ENCODE results near the gene ADH7. TPM values are rescaled to one million over a fixed set of nuclear protein-coding genes. Genes with fewer than 3 reads are reported as not detected.

ADH7 gene
- total and polyA plus RNA-seq, 2 of the 4 experiments (the other 2 are of a cell fraction) = not detected

- POLR2A ChIA-PET (ENCODE audit: unreplicated experiment) = no interaction called here
- Histone ChIP-seq H3K27me3 (ENCODE audit: control insufficient read depth, insufficient read depth, low read length) (no peaks in the 10 kb centered on the region), H4K8ac (ENCODE audit: low read depth in 2 of 2, low read length in 2 of 2) (no peak overlapping the region), H3K18ac (ENCODE audit: low read depth, low read length) (no peak overlapping the region), H2BK15ac (ENCODE audit: low read depth, low read length) (no peak overlapping the region), H3K4me2 (ENCODE audit: low read depth, low read length) (no peak overlapping the region), H3K27ac (ENCODE audit: insufficient read depth, low read length) (no peak overlapping the region), H3K79me1 (ENCODE audit: low read depth in 1 of 2, low read length in 2 of 2) (no peaks in the 10 kb centered on the region), H4K5ac (ENCODE audit: low read depth, low read length) (no peak overlapping the region), H3K9ac (ENCODE audit: low read depth, low read length) (no peak overlapping the region), H3K4me1 (ENCODE audit: control insufficient read depth, insufficient read depth, low read length) (peaks cover 6% of the 10 kb centered on the region; the same call in 1 of the 2 replicates), H3K9me1 (ENCODE audit: insufficient read depth, low read length) (no peaks in the 10 kb centered on the region), H3K56ac (ENCODE audit: extremely low read depth, insufficient read depth, low read length) (no peak overlapping the region), H2BK20ac (ENCODE audit: low read depth, low read length) (no peak overlapping the region), H3K4me3 (ENCODE audit: insufficient read depth, low read depth, low read length) (no peak overlapping the region), H2AK9ac (replicated peaks; ENCODE audit: low read depth, low read length, poor library complexity) (no peak overlapping the region), H3K36me3 (ENCODE audit: control insufficient read depth, insufficient read depth, low read length) (no peaks in the 10 kb centered on the region), H2BK120ac (ENCODE audit: low read depth, low read length) (no peak overlapping the region), H2AK5ac (ENCODE audit: low read depth, low read length) (no peak overlapping the region), H2AFZ (replicated peaks; ENCODE audit: low read length, poor library complexity) (no peak overlapping the region), H3K23ac (ENCODE audit: low read depth, low read length) (no peak overlapping the region), H4K91ac (ENCODE audit: insufficient read depth, low read depth, low read length) (no peak overlapping the region), H3K9me3 (ENCODE audit: control insufficient read depth, insufficient read depth, low read length) (no peaks in the 10 kb centered on the region), H3K14ac (replicated peaks; ENCODE audit: low read depth, low read length) (no peak overlapping the region), H3K4ac (ENCODE audit: low read depth, low read length) (no peak overlapping the region), H4K20me1 (ENCODE audit: insufficient read depth, low read length) (no peaks in the 10 kb centered on the region), H2BK5ac (ENCODE audit: low read depth, low read length, poor library complexity, severe bottlenecking) (no peak overlapping the region)
- DNase-seq (no peak), ATAC-seq (ENCODE audit: low read depth) (no peak)
- WGBS, 2 experiments (ENCODE audit: extremely low coverage in 2 of 2, insufficient read length in 1 of 2) = no CpG with 5 or more reads among the region's 1 CpG
- TF ChIP-seq CHD1 (IDR thresholded peaks at IDR 0.05; ENCODE audit: low read depth, low read length) (no peak), RFX5 (IDR thresholded peaks at IDR 0.05; ENCODE audit: low read depth, low read length) (no peak), MXI1 (IDR thresholded peaks at IDR 0.05; ENCODE audit: borderline replicate concordance, low read depth, low read length) (no peak), FOS (IDR thresholded peaks at IDR 0.05; ENCODE audit: low read depth, low read length) (no peak), USF2 (IDR thresholded peaks at IDR 0.05; ENCODE audit: low read depth, low read length) (no peak), ELK1 (IDR thresholded peaks at IDR 0.05; ENCODE audit: borderline replicate concordance, low read depth, low read length) (no peak), CEBPB (IDR thresholded peaks at IDR 0.05; ENCODE audit: low read depth, low read length) (no peak)
- dilution Hi-C loops (cut with HindIII; ENCODE audit: low sequenced_read_pairs, unreplicated experiment) (no loop called here), in situ Hi-C loops (cut with MboI; ENCODE audit: low sequenced_read_pairs) (no loop called here), intact Hi-C loops (cut with micrococcal nuclease) (no loop called here)
- BruUV-seq (replicated peaks) = no TSS peak
- CTCF ChIA-PET = no interaction called here
Observed at GRCh38 chr4:99366491-99366890, 68.7 kb downstream of the ADH7 start.
